ENCODE results near the gene C13orf42.

- TF ChIP-seq CTCF (IDR thresholded peaks at IDR 0.05) (no peak), POLR2A (IDR thresholded peaks at IDR 0.05) (no peak)
Observed at GRCh38 chr13:51048616-51049015, 62.5 kb downstream of the C13orf42 start.
